Measurements from ENCODE around the gene TXNRD2.

The TXNRD2 gene

GRCh38 chr22:19884161-19884953, 57.3 kb downstream of the TXNRD2 start:
- no peak for TF ChIP-seq SIN3A (IDR thresholded peaks at IDR 0.05; ENCODE audit: borderline replicate concordance, insufficient read depth, low read length)
- TF ChIP-seq FOXP2 (optimal IDR thresholded peaks at IDR 0.05; ENCODE audit: borderline replicate concordance, extremely low read depth, extremely low read length, insufficient read depth), result no peak
- TF ChIP-seq POLR2AphosphoS5 (IDR thresholded peaks at IDR 0.05; ENCODE audit: low read depth, low read length), result no peak
- TF ChIP-seq, protein P1, sequence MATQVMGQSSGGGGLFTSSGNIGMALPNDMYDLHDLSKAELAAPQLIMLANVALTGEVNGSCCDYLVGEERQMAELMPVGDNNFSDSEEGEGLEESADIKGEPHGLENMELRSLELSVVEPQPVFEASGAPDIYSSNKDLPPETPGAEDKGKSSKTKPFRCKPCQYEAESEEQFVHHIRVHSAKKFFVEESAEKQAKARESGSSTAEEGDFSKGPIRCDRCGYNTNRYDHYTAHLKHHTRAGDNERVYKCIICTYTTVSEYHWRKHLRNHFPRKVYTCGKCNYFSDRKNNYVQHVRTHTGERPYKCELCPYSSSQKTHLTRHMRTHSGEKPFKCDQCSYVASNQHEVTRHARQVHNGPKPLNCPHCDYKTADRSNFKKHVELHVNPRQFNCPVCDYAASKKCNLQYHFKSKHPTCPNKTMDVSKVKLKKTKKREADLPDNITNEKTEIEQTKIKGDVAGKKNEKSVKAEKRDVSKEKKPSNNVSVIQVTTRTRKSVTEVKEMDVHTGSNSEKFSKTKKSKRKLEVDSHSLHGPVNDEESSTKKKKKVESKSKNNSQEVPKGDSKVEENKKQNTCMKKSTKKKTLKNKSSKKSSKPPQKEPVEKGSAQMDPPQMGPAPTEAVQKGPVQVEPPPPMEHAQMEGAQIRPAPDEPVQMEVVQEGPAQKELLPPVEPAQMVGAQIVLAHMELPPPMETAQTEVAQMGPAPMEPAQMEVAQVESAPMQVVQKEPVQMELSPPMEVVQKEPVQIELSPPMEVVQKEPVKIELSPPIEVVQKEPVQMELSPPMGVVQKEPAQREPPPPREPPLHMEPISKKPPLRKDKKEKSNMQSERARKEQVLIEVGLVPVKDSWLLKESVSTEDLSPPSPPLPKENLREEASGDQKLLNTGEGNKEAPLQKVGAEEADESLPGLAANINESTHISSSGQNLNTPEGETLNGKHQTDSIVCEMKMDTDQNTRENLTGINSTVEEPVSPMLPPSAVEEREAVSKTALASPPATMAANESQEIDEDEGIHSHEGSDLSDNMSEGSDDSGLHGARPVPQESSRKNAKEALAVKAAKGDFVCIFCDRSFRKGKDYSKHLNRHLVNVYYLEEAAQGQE (IDR thresholded peaks at IDR 0.05; ENCODE audit: insufficient read depth in 1 of 2, low read depth in 2 of 2, low read length in 2 of 2), result no peak
- no peak for TF ChIP-seq TAF1 (IDR thresholded peaks at IDR 0.05; ENCODE audit: borderline replicate concordance, insufficient read depth, low read length)

DNA sequence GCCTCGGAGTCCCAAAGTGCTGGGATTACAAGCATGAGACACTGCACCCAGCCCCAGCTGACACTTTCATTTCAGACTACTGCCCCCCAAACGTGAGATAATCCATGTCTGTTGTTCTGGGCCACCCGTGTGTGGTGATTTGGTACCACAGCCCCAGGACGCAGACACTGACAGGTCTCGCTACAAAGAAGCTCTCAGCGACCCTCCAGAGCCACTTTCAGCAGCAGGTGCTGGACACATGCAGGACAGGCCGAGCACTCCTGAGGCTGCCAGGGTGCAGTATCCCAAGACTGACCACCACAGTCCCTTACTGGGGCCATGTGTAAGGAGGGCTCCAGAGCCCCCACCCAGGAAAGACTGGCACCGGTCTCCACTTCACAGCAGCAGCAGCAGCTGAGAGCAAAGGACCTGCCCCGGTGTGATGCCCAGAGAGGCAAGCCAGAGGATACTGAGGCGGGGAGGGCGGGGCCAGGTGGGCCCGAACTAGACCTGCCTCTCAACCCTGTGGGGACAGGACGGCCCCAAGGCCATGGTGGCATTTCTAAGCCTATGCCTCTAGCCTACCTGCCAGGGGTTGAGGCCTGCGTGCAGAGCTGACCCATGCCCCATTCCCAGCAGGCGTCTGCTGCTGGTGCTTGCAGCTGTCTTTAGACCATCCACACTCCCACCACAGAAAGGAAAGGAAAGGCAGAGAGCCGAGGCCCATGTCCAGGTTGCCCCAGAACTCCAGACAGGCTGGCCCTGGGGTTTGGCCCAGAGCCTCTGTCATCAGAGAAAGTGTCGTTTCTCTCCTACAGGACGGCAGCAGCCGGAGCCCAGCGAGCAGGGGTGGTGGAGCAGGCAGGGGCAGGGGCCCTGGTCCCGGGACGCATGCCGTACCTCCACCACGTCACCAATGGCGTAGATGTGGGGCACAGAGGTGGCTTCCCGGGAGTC, 58.9 kb downstream of the TXNRD2 start:
- TF ChIP-seq TAF1 (IDR thresholded peaks at IDR 0.05; ENCODE audit: borderline replicate concordance, insufficient read depth, low read length), result no peak
- no peak for TF ChIP-seq FOXP2 (optimal IDR thresholded peaks at IDR 0.05; ENCODE audit: borderline replicate concordance, extremely low read depth, extremely low read length, insufficient read depth)
- TF ChIP-seq, protein P1 (IDR thresholded peaks at IDR 0.05; ENCODE audit: insufficient read depth in 1 of 2, low read depth in 2 of 2, low read length in 2 of 2), result no peak
- no peak for TF ChIP-seq SIN3A (IDR thresholded peaks at IDR 0.05; ENCODE audit: borderline replicate concordance, insufficient read depth, low read length)
- no peak for TF ChIP-seq POLR2AphosphoS5 (IDR thresholded peaks at IDR 0.05; ENCODE audit: low read depth, low read length)

GRCh38 chr22:19880786-19881569, 60.6 kb downstream of the TXNRD2 start:
- TF ChIP-seq TAF1 (IDR thresholded peaks at IDR 0.05; ENCODE audit: borderline replicate concordance, insufficient read depth, low read length), result 0 out of 2 replicates have a peak, but pooled peaks have one; percentile 22
- TF ChIP-seq, protein P1 (IDR thresholded peaks at IDR 0.05; ENCODE audit: insufficient read depth in 1 of 2, low read depth in 2 of 2, low read length in 2 of 2), result no peak
- no peak for TF ChIP-seq POLR2AphosphoS5 (IDR thresholded peaks at IDR 0.05; ENCODE audit: low read depth, low read length)
- peak; percentile 85 for TF ChIP-seq FOXP2 (optimal IDR thresholded peaks at IDR 0.05; ENCODE audit: borderline replicate concordance, extremely low read depth, extremely low read length, insufficient read depth)
- peak; percentile 77; the same call in 1 of the 2 replicates for TF ChIP-seq SIN3A (IDR thresholded peaks at IDR 0.05; ENCODE audit: borderline replicate concordance, insufficient read depth, low read length)

GRCh38 chr22:19879992-19880785, 61.4 kb downstream of the TXNRD2 start:
- TF ChIP-seq SIN3A (IDR thresholded peaks at IDR 0.05; ENCODE audit: borderline replicate concordance, insufficient read depth, low read length) (no peak), TAF1 (IDR thresholded peaks at IDR 0.05; ENCODE audit: borderline replicate concordance, insufficient read depth, low read length) (no peak), POLR2AphosphoS5 (IDR thresholded peaks at IDR 0.05; ENCODE audit: low read depth, low read length) (no peak), FOXP2 (optimal IDR thresholded peaks at IDR 0.05; ENCODE audit: borderline replicate concordance, extremely low read depth, extremely low read length, insufficient read depth) (no peak)
- TF ChIP-seq, protein P1 (IDR thresholded peaks at IDR 0.05; ENCODE audit: insufficient read depth in 1 of 2, low read depth in 2 of 2, low read length in 2 of 2), result no peak
